Breast epithelium (tissue), 3 donors: ENCODE measurements around the gene VAV3.

Experiments used
- CTCF ChIP-seq, 3 donors: fragments of 450-650 bp; IDR thresholded peaks; one replicate each; pipeline ENCODE4 v1.5.1; 2016 to 2017; ENCODE audit warnings: antibody characterized with exemption in 3 of 3, mild to moderate bottlenecking in 3 of 3, moderate library complexity in 3 of 3
- POLR2A ChIP-seq: fragments of 450-650 bp; IDR thresholded peaks from one replicate; pipeline ENCODE4 v1.6.1; 2016; ENCODE audit warnings: antibody characterized with exemption, mild to moderate bottlenecking, moderate library complexity

- TF ChIP-seq CTCF (IDR thresholded peaks at IDR 0.05) (no peak), POLR2A (no peak)
Observed at GRCh38 chr1:107992347-107992746, 27.4 kb upstream of the VAV3 start.
